PC-9 (cell line): ENCODE data around the gene DLGAP4. TPM values are rescaled to one million over a fixed set of nuclear protein-coding genes. Genes with fewer than 3 reads are reported as not detected.

ENCODE experiments used
- BruUV-seq: library from RNA; stranded (reverse); fragments of 400-500 nt; replicated peaks from 2 replicates; lab custom pipeline; 2021; lab: Mats Ljungman, UMichigan
- CTCF ChIA-PET: fragments of 300-600 bp; sonication (Branson Sonifier 250); formaldehyde crosslinking; loops from one replicate; lab custom pipeline; 2022; ENCODE audit warnings: antibody characterized with exemption; lab: Charles Lee
- POLR2A ChIA-PET: fragments of 300-600 bp; sonication (Branson Sonifier 250); formaldehyde crosslinking; loops from one replicate; lab custom pipeline; 2022; ENCODE audit warnings: antibody characterized with exemption; ENCODE audit not compliant: unreplicated experiment; lab: Charles Lee
- DNase-seq, 2 experiments: peaks; one replicate each; pipeline versions ENCODE4 v3.0.0 to v3.0.0-alpha.2; 2015 to 2022; ENCODE audit warnings: mixed read lengths in 1 of 2
- H2AFZ ChIP-seq: fragments of 200-600 bp; sonication (generic); 2 replicates; pipeline ENCODE4 v1.8.1; 2017; ENCODE audit warnings: antibody characterized with exemption
- H3F3A ChIP-seq: fragments of 200-600 bp; sonication (generic); 2 replicates; pipeline ENCODE4 v1.8.1; 2017; ENCODE audit warnings: antibody characterized with exemption, mild to moderate bottlenecking, low read depth; ENCODE audit not compliant: insufficient read depth
- H3K27ac ChIP-seq: fragments of 200-600 bp; sonication (generic); 2 replicates; pipeline ENCODE4 v1.6.1; 2016; ENCODE audit warnings: mixed run types
- H3K27me3 ChIP-seq: fragments of 200-600 bp; sonication (generic); 2 replicates; pipeline ENCODE4 v1.6.1; 2016; ENCODE audit warnings: low read depth, mixed run types; ENCODE audit not compliant: insufficient read depth
- H3K36me3 ChIP-seq: fragments of 200-600 bp; sonication (generic); 2 replicates; pipeline ENCODE4 v1.6.1; 2016; ENCODE audit warnings: low read depth, mixed run types
- H3K4me1 ChIP-seq: fragments of 200-600 bp; sonication (generic); replicated peaks from 2 replicates; pipeline ENCODE4 v1.6.1; 2016; ENCODE audit warnings: mixed run types; ENCODE audit not compliant: insufficient read depth
- H3K4me2 ChIP-seq: fragments of 200-600 bp; sonication (generic); 2 replicates; pipeline ENCODE4 v1.6.1; 2017; ENCODE audit warnings: mixed run types
- H3K4me3 ChIP-seq: fragments of 200-600 bp; sonication (generic); 2 replicates; pipeline ENCODE4 v1.6.1; 2016; ENCODE audit warnings: mixed run types
- H3K79me2 ChIP-seq: fragments of 200-600 bp; sonication (generic); 2 replicates; pipeline ENCODE4 v1.6.1; 2017; ENCODE audit warnings: low read depth, mixed run types
- H3K9me2 ChIP-seq: fragments of 200-600 bp; sonication (generic); 2 replicates; pipeline ENCODE4 v1.8.1; 2017; ENCODE audit warnings: mild to moderate bottlenecking; ENCODE audit not compliant: insufficient read depth
- H3K9me3 ChIP-seq: fragments of 200-600 bp; sonication (generic); 2 replicates; pipeline ENCODE4 v1.8.1; 2016; ENCODE audit warnings: low read depth; ENCODE audit not compliant: insufficient read depth
- H4K20me1 ChIP-seq: fragments of 200-600 bp; sonication (generic); 2 replicates; pipeline ENCODE4 v1.8.1; 2017; ENCODE audit not compliant: insufficient read depth
- EZH2 ChIP-seq: fragments of 200-600 bp; sonication (generic); IDR thresholded peaks from 2 replicates; pipeline ENCODE4 v1.8.0; 2017; ENCODE audit warnings: antibody characterized with exemption, low read depth
- intact Hi-C: fragments of 100-400 bp; cut with micrococcal nuclease; formaldehyde crosslinking; loops from one replicate; pipeline ENCODE4 v1.10.0; 2022; ENCODE audit not compliant: unreplicated experiment
- total RNA-seq: library from RNA; stranded (reverse); gene quantifications from 2 replicates; pipeline ENCODE4 v1.2.3, GENCODE V29; 2021
- TF ChIP-seq, protein P1 (sequence below): fragments of 200-600 bp; sonication (generic); conservative IDR thresholded peaks from 2 replicates; pipeline ENCODE4 v1.6.1; 2017; ENCODE audit warnings: mixed run types, antibody characterized with exemption, mild to moderate bottlenecking, moderate library complexity

Gene DLGAP4
- total RNA-seq, 1 experiment from 2014 or later = 62.6 TPM

DNA sequence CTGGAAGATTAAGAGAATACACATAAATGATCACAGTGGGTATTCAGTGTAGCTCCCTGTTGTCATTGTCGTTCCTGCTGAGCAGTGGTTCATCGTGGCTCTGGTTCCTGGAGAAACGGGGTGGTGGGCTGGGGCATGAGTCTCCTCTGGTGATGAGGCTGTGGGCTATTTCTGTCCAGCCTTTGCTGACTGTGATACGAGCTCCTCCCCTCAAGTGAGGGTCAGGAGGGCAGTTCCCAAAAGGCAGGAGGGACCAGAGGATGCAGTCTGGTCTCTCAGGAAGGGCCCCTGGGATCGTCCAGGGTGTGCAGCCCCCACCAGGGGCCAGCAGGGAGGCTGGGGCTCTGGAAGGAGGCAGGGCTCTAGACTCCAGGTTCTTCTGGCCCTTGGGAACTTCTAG, 31.1 kb upstream of the DLGAP4 start:
- TF ChIP-seq EZH2 = no peak
- TF ChIP-seq, protein P1, sequence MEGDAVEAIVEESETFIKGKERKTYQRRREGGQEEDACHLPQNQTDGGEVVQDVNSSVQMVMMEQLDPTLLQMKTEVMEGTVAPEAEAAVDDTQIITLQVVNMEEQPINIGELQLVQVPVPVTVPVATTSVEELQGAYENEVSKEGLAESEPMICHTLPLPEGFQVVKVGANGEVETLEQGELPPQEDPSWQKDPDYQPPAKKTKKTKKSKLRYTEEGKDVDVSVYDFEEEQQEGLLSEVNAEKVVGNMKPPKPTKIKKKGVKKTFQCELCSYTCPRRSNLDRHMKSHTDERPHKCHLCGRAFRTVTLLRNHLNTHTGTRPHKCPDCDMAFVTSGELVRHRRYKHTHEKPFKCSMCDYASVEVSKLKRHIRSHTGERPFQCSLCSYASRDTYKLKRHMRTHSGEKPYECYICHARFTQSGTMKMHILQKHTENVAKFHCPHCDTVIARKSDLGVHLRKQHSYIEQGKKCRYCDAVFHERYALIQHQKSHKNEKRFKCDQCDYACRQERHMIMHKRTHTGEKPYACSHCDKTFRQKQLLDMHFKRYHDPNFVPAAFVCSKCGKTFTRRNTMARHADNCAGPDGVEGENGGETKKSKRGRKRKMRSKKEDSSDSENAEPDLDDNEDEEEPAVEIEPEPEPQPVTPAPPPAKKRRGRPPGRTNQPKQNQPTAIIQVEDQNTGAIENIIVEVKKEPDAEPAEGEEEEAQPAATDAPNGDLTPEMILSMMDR = no peak
- CTCF ChIA-PET = no interaction called here

DNA sequence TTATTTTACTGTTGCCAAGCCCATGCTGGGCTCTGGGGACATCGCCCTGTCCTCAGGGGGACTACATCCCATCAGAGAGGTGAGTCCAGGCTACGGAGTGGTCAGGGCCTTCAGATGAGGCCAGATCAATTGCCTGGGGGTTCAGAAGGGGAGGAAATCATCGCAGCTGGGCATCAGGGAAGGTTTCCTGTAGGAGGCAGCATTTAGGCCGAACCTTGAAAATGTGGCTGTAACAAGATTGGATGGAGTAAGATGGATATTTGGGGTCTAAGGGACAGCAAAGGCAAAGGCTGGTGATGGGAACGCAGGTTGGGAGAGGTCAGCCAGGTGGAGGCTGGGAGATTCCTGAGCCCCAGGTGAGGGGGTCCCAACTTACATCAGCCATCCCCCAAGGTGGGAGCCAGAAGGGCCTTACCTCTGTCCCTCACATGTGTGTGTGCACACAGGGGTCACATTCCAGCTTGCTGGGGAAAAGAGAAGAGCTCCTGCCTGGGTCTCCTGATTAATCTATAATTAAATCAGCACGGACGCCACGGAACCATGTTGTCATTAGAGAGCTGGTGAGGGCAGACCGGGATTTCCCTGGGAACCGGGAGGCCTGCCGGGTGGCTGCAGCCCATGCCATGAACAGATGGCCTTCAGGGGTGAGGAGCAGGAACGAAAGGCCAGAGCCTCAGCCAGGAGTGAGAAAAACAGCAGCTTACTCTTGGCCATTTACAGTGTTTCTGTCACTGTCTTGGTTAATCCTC, 30.5 kb upstream of the DLGAP4 start:
- Histone ChIP-seq H3K4me1 (no peaks in the 10 kb centered on the region), H3K36me3 (no peaks in the 10 kb centered on the region), H4K20me1 (no peaks in the 10 kb centered on the region), H3K9me3 (no peaks in the 10 kb centered on the region), H3K27me3 (peaks cover 45% of the 10 kb centered on the region), H3K79me2 (no peaks in the 10 kb centered on the region), H3K4me3 (no peak overlapping the region), H2AFZ (no peak overlapping the region), H3K27ac (no peak overlapping the region), H3K9me2 (no peaks in the 10 kb centered on the region), H3F3A (no peaks in the 10 kb centered on the region), H3K4me2 (no peak overlapping the region)
- ChIA-PET CTCF (no interaction called here), POLR2A (no interaction called here)
- TF ChIP-seq, protein P1 = no peak
- no peak for TF ChIP-seq EZH2
- intact Hi-C loops = no loop called here
- no peak for DNase-seq
- no TSS peak for BruUV-seq

More for the DNA sequence above, 31.1 kb upstream of the DLGAP4 start:
- H3K9me3 ChIP-seq = no peaks in the 10 kb centered on the region
- no peaks in the 10 kb centered on the region for H3K4me1 ChIP-seq
- no peak overlapping the region for H2AFZ ChIP-seq
- H3K4me3 ChIP-seq = no peak overlapping the region
- DNase-seq = no peak
- BruUV-seq = no TSS peak
- H3K4me2 ChIP-seq = no peak overlapping the region
- H3K36me3 ChIP-seq = no peaks in the 10 kb centered on the region
- no peaks in the 10 kb centered on the region for H3K9me2 ChIP-seq
- no peaks in the 10 kb centered on the region for H3F3A ChIP-seq
- H3K27me3 ChIP-seq = peaks cover 40% of the 10 kb centered on the region
- no peaks in the 10 kb centered on the region for H4K20me1 ChIP-seq
- no peak overlapping the region for H3K27ac ChIP-seq
- no peaks in the 10 kb centered on the region for H3K79me2 ChIP-seq
- intact Hi-C loops = no loop called here
- POLR2A ChIA-PET = no interaction called here

DNA sequence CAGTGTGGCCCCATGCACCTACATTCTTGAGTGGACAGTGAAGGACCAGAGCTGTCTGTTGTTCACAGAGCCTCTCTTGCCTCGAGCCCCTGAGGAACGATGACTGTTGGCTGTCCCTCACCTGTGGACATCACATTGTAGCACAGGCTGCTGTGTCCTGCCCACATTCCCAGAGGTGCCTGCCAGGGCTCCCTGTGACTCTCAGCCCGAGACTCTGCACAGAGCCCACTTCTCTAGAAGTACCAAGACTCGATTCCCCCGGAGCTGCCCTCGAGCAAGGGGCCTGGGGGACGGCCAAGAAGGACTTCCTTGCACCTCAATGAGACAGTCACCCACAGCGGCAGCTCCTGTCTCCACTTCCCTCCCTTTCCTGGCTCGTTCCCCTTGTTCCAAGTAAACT, 28.6 kb upstream of the DLGAP4 start:
- Histone ChIP-seq H3K4me1 (no peaks in the 10 kb centered on the region), H3K79me2 (no peaks in the 10 kb centered on the region), H2AFZ (no peak overlapping the region), H3K9me3 (no peaks in the 10 kb centered on the region), H3K9me2 (no peaks in the 10 kb centered on the region), H3K27me3 (peaks cover 60% of the 10 kb centered on the region), H3K36me3 (no peaks in the 10 kb centered on the region), H3K4me3 (no peak overlapping the region), H3K4me2 (no peak overlapping the region), H3F3A (no peaks in the 10 kb centered on the region), H4K20me1 (no peaks in the 10 kb centered on the region), H3K27ac (no peak overlapping the region)
- BruUV-seq = no TSS peak
- ChIA-PET POLR2A (no interaction called here), CTCF (no interaction called here)
- intact Hi-C loops = no loop called here
- TF ChIP-seq, protein P1 = no peak
- TF ChIP-seq EZH2 = no peak
- no peak for DNase-seq
